NOMO-1 treated with dmso at 0.1 percent for 144 hours (cell line): ENCODE results near the gene TBC1D3L.
"Not testable (repeated sequence)": the region's sequence is repeated elsewhere in the genome, so short reads cannot be mapped to it uniquely, and the experiment has no call there.

ENCODE experiments used
- DNase-seq: peaks from one replicate; lab custom pipeline; 2025; ENCODE audit not compliant: unreplicated experiment; lab: John Stamatoyannopoulos, UW

Gene TBC1D3L

GRCh38 chr17:37988960-37989359, at the start of gene TBC1D3L:
Gene TBC1D3L (minus strand): TSS chr17:37989060. CDS start chr17:37987520, 1,540 bp downstream.
- not testable (repeated sequence) for DNase-seq

GRCh38 chr17:38003676-38004075, 14.8 kb upstream of the TBC1D3L start, which contains the start of gene TBC1D3D:
Gene TBC1D3D (plus strand): TSS chr17:38003976. CDS start chr17:38005561, 1,585 bp downstream.
- not testable (repeated sequence) for DNase-seq
